Trophoblast cell (in vitro differentiated cells and primary cell): ENCODE measurements around the gene SCAP.

ENCODE experiments used
- DNase-seq, 2 donors: peaks; one replicate each; pipeline ENCODE4 v3.0.0-alpha.2; 2016
- H2AFZ ChIP-seq: 2 replicates; pipeline ENCODE4 v1.6.1; 2013; ENCODE audit warnings: low read length, moderate library complexity, mild to moderate bottlenecking; ENCODE audit not compliant: insufficient read depth, poor library complexity
- H2AK5ac ChIP-seq: 2 replicates; pipeline ENCODE4 v1.6.1; 2013; ENCODE audit warnings: mild to moderate bottlenecking, low read length
- H2BK120ac ChIP-seq: 2 replicates; pipeline ENCODE4 v1.6.1; 2013; ENCODE audit warnings: low read length, mild to moderate bottlenecking, moderate library complexity; ENCODE audit not compliant: insufficient read depth, poor library complexity
- H2BK12ac ChIP-seq: 2 replicates; pipeline ENCODE4 v1.6.1; 2013; ENCODE audit warnings: mild to moderate bottlenecking, low read length, moderate library complexity
- H2BK5ac ChIP-seq: 2 replicates; pipeline ENCODE4 v1.6.1; 2013; ENCODE audit warnings: low read length, low read depth, moderate library complexity, mild to moderate bottlenecking; ENCODE audit not compliant: poor library complexity
- H3K14ac ChIP-seq: 2 replicates; pipeline ENCODE4 v1.6.1; 2013; ENCODE audit warnings: mild to moderate bottlenecking, low read length
- H3K18ac ChIP-seq: 2 replicates; pipeline ENCODE4 v1.6.1; 2013; ENCODE audit warnings: mild to moderate bottlenecking, low read length
- H3K23ac ChIP-seq: 2 replicates; pipeline ENCODE4 v1.6.1; 2013; ENCODE audit warnings: low read length
- H3K27ac ChIP-seq: 2 replicates; pipeline ENCODE4 v1.5.1; 2013; ENCODE audit warnings: low read depth, mild to moderate bottlenecking, inconsistent platforms, low read length, moderate library complexity
- H3K27me3 ChIP-seq: 2 replicates; pipeline ENCODE4 v1.6.1; 2013; ENCODE audit warnings: inconsistent platforms, mild to moderate bottlenecking, low read length, moderate library complexity; ENCODE audit not compliant: insufficient read depth
- H3K36me3 ChIP-seq, 2 experiments: 1 replicate in 1 of 2; 2 replicates in 1 of 2; pipeline ENCODE4 v1.6.1; 2013; ENCODE audit warnings: low read length in 2 of 2, mild to moderate bottlenecking in 2 of 2, moderate library complexity in 1 of 2; ENCODE audit not compliant: insufficient read depth in 2 of 2, control insufficient read depth in 1 of 2
- H3K4ac ChIP-seq: 2 replicates; pipeline ENCODE4 v1.6.1; 2013; ENCODE audit warnings: low read depth, mild to moderate bottlenecking, low read length, moderate library complexity
- H3K4me1 ChIP-seq, 2 experiments: 1 replicate in 1 of 2; 2 replicates in 1 of 2; pipeline ENCODE4 v1.6.1; 2013; ENCODE audit warnings: low read length in 2 of 2, mild to moderate bottlenecking in 2 of 2, moderate library complexity in 1 of 2; ENCODE audit not compliant: insufficient read depth in 2 of 2, control insufficient read depth in 1 of 2
- H3K4me2 ChIP-seq: 2 replicates; pipeline ENCODE4 v1.6.1; 2013; ENCODE audit warnings: inconsistent platforms, mild to moderate bottlenecking, low read length, moderate library complexity
- H3K4me3 ChIP-seq: 2 replicates; pipeline ENCODE4 v1.5.1; 2013; ENCODE audit warnings: mild to moderate bottlenecking, low read depth, low read length, inconsistent platforms
- H3K79me1 ChIP-seq: one replicate; pipeline ENCODE4 v1.6.1; 2013; ENCODE audit warnings: low read length
- H3K79me2 ChIP-seq: 2 replicates; pipeline ENCODE4 v1.6.1; 2013; ENCODE audit warnings: low read length, mild to moderate bottlenecking; ENCODE audit not compliant: control insufficient read depth, insufficient read depth, poor library complexity
- H3K9ac ChIP-seq: 2 replicates; pipeline ENCODE4 v1.6.1; 2013; ENCODE audit warnings: mild to moderate bottlenecking, low read length
- H3K9me3 ChIP-seq: 2 replicates; pipeline ENCODE4 v1.6.1; 2013; ENCODE audit warnings: low read depth, mild to moderate bottlenecking, control low read depth, inconsistent platforms, low read length; ENCODE audit not compliant: insufficient read depth
- H4K12ac ChIP-seq: 2 replicates; pipeline ENCODE4 v1.6.1; 2013; ENCODE audit warnings: low read depth, mild to moderate bottlenecking, low read length, moderate library complexity
- H4K8ac ChIP-seq: 2 replicates; pipeline ENCODE4 v1.6.1; 2013; ENCODE audit warnings: low read depth, mild to moderate bottlenecking, low read length, moderate library complexity
- H4K91ac ChIP-seq: one replicate; pipeline ENCODE4 v1.6.1; 2013; ENCODE audit warnings: low read depth, mild to moderate bottlenecking, low read length, moderate library complexity
- WGBS: extraction: QIAGEN DNeasy Blood & Tissue Kit; methylation state at CpG from one replicate; pipeline ENCODE4 v1.1.7; 2013; ENCODE audit warnings: missing lambda C conversion rate; ENCODE audit not compliant: insufficient read length, insufficient coverage; ENCODE audit errors: extremely low coverage; 5-methylcytosine and 5-hydroxymethylcytosine counted together

The SCAP gene

DNA sequence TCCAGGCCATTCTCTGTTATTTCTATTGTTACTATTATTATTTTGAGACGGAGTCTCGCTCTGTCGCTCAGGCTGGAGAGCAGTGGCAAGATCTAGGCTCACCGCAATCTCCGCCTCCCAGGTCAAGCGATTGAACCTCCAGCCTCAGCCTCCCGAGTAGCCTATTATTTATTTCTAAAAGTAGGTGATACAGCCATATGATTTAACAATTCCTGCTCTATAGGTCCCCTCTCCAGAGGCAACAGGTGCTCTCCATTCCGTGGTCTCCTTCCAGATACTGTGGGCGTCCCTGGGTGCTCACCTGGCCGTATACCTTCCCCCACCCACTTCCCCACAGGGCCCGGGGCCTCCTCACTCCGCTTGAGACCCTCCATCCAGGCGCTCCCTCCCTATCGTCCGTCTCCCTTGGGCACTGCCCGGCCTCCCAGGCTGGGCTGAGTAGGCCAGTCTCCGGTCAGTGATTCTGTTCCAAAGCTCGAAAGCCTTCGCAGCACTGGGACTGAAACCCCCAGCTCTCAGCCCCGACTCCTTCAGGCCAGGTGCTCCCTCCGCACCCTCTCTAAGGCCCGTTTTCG lies 95.6 kb downstream of the SCAP start:
- H3K27ac ChIP-seq = peak overlapping the region; percentile 85
- H3K4me2 ChIP-seq = peak overlapping the region; percentile 67
- H3K27me3 ChIP-seq = no peaks in the 10 kb centered on the region
- peak overlapping the region; percentile 91 for H4K91ac ChIP-seq
- H4K12ac ChIP-seq = peak overlapping the region; percentile 98
- H3K9ac ChIP-seq = peak overlapping the region; percentile 77
- H3K36me3 ChIP-seq = no peaks in the 10 kb centered on the region
- H2AFZ ChIP-seq = peak overlapping the region; percentile 95
- H3K9me3 ChIP-seq = peaks cover 2% of the 10 kb centered on the region
- DNase-seq = peak in 1 of 2 donors; percentile 20
- H3K14ac ChIP-seq = peak overlapping the region; percentile 97
- peak overlapping the region; percentile 96 for H2AK5ac ChIP-seq
- no CpG with 5 or more reads among the region's 23 CpGs for WGBS
- H3K4me1 ChIP-seq = peaks cover 4 to 10% of the 10 kb centered on the region in 2 experiments
- peak overlapping the region; percentile 73 for H3K4me3 ChIP-seq
- peak overlapping the region; percentile 92 for H4K8ac ChIP-seq
- no peak overlapping the region for H3K23ac ChIP-seq
- peaks cover 12% of the 10 kb centered on the region for H3K79me2 ChIP-seq
- H2BK5ac ChIP-seq = peak overlapping the region; percentile 88
- H2BK12ac ChIP-seq = peak overlapping the region; percentile 10
- peak overlapping the region; percentile 94 for H3K4ac ChIP-seq
- H3K18ac ChIP-seq = peak overlapping the region; percentile 95
- peak overlapping the region; percentile 83 for H2BK120ac ChIP-seq
- peaks cover 10% of the 10 kb centered on the region for H3K79me1 ChIP-seq

DNA sequence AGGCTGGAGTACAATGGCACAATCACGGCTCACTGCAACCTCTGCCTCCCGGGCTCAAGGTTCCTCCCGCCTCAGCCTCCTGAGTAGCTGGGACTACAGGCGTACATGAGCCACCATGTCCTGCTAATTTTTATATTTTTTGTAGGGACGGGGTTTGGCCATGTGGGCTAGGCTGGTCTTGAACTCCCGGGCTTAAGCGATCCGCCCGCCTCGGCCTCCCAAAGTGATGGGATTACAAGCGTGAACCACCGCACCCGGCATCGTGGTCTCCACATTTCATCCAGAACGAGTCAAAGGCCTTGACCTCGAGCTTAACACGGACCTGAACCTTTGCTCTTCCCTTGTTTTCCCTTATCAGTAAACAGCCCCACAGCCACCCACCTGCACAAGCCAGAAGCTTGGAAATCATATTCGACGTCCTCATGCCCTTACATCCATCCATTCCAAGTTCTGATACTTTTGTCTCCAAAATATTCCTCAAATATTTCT lies 96.3 kb downstream of the SCAP start:
- Histone ChIP-seq H3K9me3 (peaks cover 2% of the 10 kb centered on the region), H3K4me1 (peaks cover 4 to 10% of the 10 kb centered on the region in 2 experiments), H3K4ac (peak overlapping the region; percentile 10), H4K12ac (peak overlapping the region; percentile 35), H3K36me3 (no peaks in the 10 kb centered on the region), H2BK120ac (no peak overlapping the region), H2BK5ac (no peak overlapping the region), H3K79me1 (peaks cover 10% of the 10 kb centered on the region), H3K23ac (no peak overlapping the region), H3K27ac (no peak overlapping the region), H3K4me3 (peak overlapping the region; percentile 4), H2AFZ (no peak overlapping the region), H4K91ac (no peak overlapping the region), H2AK5ac (no peak overlapping the region), H3K18ac (no peak overlapping the region), H3K9ac (no peak overlapping the region), H2BK12ac (no peak overlapping the region), H3K14ac (no peak overlapping the region), H3K27me3 (no peaks in the 10 kb centered on the region), H4K8ac (no peak overlapping the region), H3K79me2 (peaks cover 12% of the 10 kb centered on the region), H3K4me2 (peak overlapping the region; percentile 67)
- DNase-seq = no peak
- no CpG with 5 or more reads among the region's 19 CpGs for WGBS

DNA sequence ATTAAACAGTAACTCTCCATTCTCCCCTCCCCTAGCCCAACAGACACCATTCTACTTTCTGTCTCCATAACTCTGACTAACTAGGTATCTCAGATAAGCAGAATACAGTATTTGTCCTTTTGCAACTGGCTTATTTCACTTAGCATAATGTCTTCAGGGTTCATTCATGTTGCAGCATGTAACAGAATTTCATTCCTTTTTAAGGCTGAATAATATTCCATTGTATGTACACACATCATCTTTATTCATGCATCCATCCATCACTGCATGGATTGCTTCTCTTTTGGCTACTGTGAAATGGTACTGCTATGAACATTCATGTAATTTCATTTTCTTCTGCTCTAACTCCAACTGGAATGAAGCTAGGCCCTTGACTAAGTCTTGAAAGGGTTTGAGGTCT lies 96.9 kb downstream of the SCAP start:
- Histone ChIP-seq H3K79me2 (peaks cover 12% of the 10 kb centered on the region), H2BK12ac (no peak overlapping the region)

DNA sequence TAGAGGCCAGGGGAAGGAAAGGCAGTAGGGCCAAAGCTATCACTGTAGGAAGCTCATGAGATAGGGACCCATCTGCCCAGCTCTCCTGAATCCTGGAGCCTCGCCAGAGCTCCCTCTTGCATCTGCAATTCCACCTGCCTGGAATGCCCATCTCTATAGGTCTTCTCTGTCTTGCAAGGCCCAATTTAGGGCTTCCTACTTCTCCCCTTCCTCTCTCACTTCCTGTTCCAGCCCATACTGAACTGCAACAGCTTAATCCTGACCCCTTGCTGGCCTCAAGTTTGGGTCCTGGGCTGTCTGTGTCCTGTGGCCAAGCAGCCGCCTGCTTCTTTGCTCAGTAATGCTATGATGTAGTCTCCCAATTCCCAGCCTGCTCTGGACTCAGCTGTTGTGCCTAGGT lies 98.6 kb downstream of the SCAP start:
- Histone ChIP-seq H4K12ac (no peak overlapping the region), H3K9me3 (peaks cover 2% of the 10 kb centered on the region), H3K36me3 (no peaks in the 10 kb centered on the region), H3K4ac (no peak overlapping the region), H3K9ac (peak overlapping the region; percentile 9), H2AK5ac (no peak overlapping the region), H3K27ac (no peak overlapping the region), H3K79me1 (peaks cover 10% of the 10 kb centered on the region), H3K18ac (no peak overlapping the region), H2BK5ac (no peak overlapping the region), H3K27me3 (no peaks in the 10 kb centered on the region), H3K23ac (no peak overlapping the region), H3K4me3 (no peak overlapping the region), H3K4me1 (peaks cover 4 to 10% of the 10 kb centered on the region in 2 experiments), H2AFZ (no peak overlapping the region), H3K4me2 (no peak overlapping the region), H4K91ac (no peak overlapping the region), H4K8ac (no peak overlapping the region), H2BK120ac (no peak overlapping the region), H2BK12ac (no peak overlapping the region), H3K14ac (no peak overlapping the region), H3K79me2 (peaks cover 12% of the 10 kb centered on the region)
- no peak for DNase-seq
- no CpG with 5 or more reads among the region's 2 CpGs for WGBS

More for the DNA sequence above, 96.9 kb downstream of the SCAP start:
- no peak overlapping the region for H3K23ac ChIP-seq
- no peak overlapping the region for H3K4me3 ChIP-seq
- no peaks in the 10 kb centered on the region for H3K36me3 ChIP-seq
- no peak overlapping the region for H2BK5ac ChIP-seq
- no peak overlapping the region for H4K91ac ChIP-seq
- H3K79me1 ChIP-seq = peaks cover 10% of the 10 kb centered on the region
- no peak overlapping the region for H4K8ac ChIP-seq
- H3K9ac ChIP-seq = no peak overlapping the region
- H3K14ac ChIP-seq = no peak overlapping the region
- H4K12ac ChIP-seq = no peak overlapping the region
- no peak overlapping the region for H3K27ac ChIP-seq
- H3K4ac ChIP-seq = no peak overlapping the region
- H2BK120ac ChIP-seq = no peak overlapping the region
- no peak for DNase-seq
- H3K4me2 ChIP-seq = no peak overlapping the region
- H3K4me1 ChIP-seq = peaks cover 4 to 10% of the 10 kb centered on the region in 2 experiments
- no peak overlapping the region for H2AFZ ChIP-seq
- no peaks in the 10 kb centered on the region for H3K27me3 ChIP-seq
- no peak overlapping the region for H3K18ac ChIP-seq
- H2AK5ac ChIP-seq = no peak overlapping the region
- H3K9me3 ChIP-seq = peaks cover 2% of the 10 kb centered on the region
